ENCODE data around the gene CACNA2D1.
"Not testable (repeated sequence)": the region's sequence is repeated elsewhere in the genome, so short reads cannot be mapped to it uniquely, and the experiment has no call there.

CACNA2D1 gene

DNA sequence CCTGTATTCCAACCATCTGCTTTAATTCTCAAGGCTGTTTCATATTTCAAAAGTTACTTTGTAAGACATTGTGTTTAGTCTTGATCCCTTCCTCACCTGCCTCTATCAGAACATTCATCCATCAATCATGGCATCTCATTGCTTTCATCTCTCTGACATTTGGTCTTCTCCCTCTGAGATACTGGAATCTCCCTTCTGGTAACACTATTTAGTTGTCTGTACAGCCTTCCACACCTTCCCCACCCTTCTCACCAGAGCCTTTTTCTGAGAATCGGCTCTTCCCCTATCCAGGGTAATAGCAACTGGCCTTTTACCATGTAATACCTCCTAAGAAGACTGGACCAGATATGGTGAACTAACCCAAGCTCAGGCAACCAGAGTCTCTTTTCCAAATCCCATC, 10.1 kb downstream of the CACNA2D1 start:
- DNase-seq: no peak

GRCh38 chr7:82432743-82433142, 10.8 kb downstream of the CACNA2D1 start:
- DNase-seq: not testable (repeated sequence)

DNA sequence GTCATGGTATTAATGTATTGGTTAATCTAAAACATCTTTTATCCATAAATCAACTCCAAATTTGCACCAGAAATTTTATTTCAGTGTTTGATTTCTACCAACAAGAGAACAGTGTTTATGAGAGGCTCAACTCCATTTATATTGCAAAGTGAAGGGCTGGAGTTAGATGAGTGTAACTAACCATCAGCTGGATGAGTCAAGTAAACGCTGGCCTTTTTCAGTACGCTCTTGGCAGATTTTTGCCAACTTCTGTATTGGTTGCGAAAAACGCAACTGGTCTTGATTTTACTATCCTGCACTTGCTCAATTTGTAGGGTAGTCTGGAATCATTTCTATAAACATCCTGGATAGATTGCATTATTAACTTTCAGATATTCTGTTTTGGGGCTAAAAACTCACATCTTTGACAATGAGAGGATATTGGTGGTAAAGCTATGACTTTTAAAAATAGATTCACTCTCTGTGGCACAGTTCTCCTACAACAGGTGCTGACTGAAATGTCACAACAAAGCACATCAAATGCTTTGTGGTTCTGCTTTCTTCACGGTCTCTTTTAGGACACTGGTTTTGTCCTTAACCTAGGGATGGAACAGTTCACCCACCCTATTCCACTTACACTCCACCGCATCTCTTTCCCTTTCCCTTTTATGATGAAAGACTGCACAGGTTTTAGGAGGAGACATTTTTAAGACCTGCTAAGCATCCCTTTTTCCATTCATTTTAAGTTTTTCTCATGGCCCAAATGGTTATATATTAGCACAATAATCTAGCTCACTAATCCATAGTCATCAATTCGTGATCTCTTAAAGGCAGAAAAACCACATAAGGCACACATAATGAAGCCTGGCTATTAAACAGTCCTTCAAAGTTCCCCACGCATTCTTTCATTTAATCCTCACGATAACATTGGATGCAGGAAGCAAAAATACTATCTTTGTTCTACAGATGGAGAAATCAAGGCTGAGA, 12.8 kb downstream of the CACNA2D1 start:
- no peak for DNase-seq

DNA sequence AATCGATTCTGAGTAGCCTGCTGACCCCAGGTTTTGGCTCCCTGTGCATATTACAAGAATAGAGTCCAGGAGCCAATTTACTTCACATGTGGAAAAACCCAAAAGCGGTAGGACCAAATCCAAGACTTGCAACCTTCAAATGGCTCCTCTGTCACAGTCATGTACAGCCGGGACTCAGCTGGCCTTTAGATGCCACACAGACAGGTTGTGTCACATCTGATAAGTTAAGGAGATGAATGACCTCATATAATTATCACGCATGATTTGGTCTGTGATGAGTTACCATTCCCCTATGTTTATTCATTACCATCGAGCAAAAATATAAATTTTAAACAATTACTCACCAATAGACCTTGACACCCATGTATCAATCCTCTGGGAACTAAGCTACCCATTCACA, 14.2 kb downstream of the CACNA2D1 start:
- DNase-seq: no peak

- DNase-seq: no peak
Observed at GRCh38 chr7:82428186-82428961, 15.2 kb downstream of the CACNA2D1 start.

DNA sequence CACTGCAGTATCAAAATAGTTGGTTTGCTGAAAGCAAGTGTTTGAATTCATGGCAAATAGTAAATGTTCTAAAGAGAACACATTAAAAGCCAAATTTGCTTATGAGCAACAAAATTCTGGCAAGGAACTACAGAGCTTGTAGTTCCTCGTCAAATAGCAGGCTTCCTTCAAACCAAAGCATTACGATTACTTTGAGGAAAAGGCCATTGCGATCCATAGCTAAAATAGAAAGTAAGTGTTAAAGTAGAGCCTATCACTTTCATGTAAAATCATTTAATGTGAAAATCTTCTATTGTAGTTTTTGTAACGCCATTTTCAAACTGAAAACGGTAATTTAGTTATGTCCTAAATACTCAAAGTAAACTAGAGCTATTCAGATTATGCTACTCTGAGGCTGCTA, 20.1 kb downstream of the CACNA2D1 start:
- DNase-seq: no peak

GRCh38 chr7:82419200-82419599, 24.4 kb downstream of the CACNA2D1 start:
- no peak for DNase-seq

DNA sequence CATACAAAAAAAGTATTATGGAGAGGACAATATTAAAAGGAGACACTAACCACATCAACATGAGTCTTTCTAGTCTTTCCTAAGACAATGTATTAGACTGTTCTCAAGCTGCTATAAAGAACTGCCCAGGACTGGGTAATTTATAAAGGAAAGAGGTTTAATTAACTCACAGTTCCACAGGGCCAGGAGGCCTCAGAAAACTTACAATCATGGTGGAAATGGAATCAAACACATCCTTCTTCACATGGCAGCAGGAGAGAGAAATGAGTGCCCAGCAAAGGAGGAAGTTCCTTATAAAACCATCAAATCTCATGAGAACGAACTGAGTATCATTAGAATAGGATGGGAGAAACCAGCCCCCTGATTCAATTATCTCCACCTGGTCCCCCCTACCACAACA, 25.7 kb downstream of the CACNA2D1 start:
- no peak for DNase-seq

DNA sequence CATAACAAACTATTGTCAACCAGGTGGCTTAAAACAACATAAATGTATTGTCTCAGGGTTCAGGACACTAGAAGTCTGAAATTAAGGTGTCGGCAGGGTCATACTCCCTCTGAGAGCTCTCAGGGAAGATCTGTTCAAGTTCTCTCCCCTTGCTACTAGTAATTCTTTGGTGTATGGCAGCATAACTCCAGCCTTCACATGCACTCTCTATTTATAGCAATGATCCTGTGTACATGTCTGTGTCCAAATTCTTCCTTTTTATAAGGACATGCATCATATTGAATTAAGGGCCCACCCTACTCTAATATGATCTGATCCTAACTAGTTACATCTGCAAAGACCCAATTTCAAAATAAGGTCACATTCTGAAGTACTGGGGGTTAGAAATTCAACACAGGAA, 27.2 kb downstream of the CACNA2D1 start:
- DNase-seq: no peak

DNA sequence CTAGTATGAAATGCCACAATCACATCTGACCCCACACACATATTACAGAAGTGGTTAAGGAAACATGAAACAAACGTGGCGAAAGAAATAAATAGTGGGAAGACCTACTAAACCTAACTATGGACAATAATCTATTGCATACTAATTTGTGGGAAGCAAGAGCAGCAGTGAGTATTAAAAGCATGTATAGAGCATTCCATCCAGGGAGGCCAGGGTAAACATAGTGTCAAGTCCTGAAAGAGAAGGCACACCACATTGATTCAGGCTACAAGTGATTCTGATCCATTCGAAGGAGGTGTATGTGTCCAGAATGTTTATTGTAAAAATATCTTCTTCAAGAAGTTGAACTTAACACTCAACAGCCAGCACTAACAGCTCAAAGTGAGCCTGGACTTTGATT, 29.2 kb downstream of the CACNA2D1 start:
- no peak for DNase-seq

DNA sequence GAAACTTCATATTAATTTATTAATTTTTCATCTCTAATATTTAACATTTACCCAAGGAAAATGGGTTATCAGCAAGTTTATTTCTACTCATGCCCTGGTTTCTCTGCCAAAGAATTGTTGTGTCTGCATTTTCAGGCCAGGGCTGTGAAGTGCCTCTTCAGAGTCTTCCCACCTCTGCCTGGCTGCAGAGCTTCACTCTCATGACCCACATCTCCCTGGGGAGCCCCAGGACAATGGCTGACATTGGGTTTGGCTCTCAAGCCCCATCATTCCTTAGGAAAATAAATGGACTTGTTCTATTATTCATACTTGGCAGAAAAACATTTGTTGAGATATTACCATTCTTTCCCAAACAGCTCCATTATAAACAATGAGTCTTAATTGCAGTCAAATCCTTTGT, 30.3 kb downstream of the CACNA2D1 start:
- no peak for DNase-seq

- no peak for DNase-seq
Observed at GRCh38 chr7:82411732-82412131, 31.8 kb downstream of the CACNA2D1 start.

DNA sequence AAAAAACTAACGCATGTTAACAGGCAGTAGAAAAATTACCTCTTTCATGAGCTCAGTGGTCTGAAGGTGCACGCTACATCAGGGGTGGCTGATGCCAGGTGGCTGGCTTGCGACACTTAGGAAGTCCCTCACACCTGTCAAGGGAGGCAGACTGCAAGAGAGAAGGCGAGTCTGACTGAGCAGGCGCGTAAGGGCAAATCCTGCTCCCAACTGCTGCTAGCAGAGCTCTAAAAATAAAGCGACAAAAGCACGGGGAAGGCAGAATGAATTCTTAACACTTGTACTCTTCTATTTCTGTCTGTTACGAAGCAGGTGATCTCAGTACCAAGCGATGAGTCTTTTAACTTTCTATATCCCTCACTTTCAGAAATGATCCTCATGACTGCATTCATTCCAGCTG, 33.1 kb downstream of the CACNA2D1 start:
- DNase-seq: no peak

GRCh38 chr7:82406937-82407336, 36.6 kb downstream of the CACNA2D1 start:
- DNase-seq: no peak

DNA sequence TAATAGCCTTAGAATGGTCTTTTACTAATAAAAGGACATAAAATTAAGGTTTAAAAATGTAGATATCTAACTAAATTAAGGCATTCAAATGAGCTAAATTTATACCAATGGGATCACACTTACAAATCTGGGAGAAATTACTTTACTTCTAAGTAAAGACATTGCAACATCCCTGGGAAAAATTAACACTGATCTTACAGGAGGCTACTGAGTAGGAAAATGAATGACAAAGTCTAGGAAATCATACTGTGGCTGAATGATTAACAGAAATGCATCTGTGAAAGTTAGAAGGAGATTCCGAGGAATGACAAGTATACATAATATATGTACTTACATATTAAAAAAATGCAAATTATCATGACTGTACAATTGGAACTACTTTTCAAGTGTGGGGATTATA, 38.3 kb downstream of the CACNA2D1 start:
- no peak for DNase-seq

DNA sequence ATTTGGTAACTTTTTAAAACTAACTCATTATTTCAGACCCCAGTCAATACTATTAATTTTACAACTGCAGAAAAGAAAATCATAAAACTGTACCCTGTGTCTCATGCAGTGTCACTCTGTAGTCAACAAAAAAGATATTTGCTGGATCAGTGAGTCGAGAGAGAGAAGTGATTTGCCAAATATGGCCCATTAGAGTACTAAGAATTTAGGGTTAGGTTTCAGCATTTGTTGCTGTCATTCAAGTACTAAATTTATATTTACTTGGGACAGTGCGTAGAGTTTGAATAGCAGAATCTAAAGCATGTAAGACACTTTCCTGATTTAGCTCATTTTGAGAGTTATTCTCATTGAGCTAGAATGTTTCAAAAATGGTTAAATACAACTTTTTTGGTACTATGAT, 38.9 kb downstream of the CACNA2D1 start:
- DNase-seq: no peak

- DNase-seq: no peak
Observed at GRCh38 chr7:82404094-82404493, 39.5 kb downstream of the CACNA2D1 start.

DNA sequence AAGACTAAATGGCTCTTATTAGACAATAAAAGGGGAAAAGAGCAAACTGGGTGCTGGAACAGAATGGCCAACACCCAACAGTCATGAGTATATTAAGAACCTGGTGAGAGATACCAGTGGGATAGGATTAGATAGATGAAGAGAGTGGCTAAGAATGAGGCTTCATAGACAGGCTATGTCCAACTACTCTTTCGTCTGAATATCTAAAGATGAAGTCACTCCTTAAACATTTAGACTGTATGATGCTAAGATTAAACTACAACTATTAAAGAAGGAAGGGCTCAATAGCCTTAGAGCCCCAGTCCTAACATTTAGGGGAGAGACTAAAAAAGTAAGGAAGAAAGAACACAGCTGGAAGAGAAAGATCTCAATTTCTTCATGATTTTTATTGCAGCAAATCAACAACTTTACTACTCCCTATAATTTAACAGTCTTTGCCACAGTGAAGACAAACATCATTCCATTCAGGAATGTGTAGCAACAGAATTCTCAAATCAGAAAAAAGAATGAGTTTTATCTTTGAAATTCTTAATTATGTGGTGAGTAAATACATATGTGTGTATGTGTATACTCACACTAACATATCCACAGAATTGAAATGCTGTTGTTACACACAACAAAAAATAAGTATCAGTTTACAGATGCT, 45.6 kb downstream of the CACNA2D1 start:
- DNase-seq: no peak

DNA sequence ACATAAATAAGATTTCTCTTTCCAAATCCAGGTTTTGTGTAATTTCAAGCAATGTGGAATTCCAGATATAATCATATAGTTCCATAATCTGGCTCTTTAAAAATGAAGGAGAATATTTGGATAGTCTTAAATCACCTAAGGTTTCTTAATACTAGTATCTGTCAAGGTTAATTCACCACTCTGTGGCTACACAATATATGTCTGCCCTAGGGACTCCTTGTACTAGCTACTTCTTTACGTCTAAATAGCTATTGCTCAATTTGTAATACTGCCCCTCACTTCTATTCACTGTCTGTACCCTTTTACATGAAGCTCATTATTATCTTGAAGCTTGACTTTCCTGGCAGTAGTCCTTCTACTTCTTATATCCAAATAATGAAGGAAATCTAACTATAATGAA, 47.2 kb downstream of the CACNA2D1 start:
- DNase-seq: no peak

DNA sequence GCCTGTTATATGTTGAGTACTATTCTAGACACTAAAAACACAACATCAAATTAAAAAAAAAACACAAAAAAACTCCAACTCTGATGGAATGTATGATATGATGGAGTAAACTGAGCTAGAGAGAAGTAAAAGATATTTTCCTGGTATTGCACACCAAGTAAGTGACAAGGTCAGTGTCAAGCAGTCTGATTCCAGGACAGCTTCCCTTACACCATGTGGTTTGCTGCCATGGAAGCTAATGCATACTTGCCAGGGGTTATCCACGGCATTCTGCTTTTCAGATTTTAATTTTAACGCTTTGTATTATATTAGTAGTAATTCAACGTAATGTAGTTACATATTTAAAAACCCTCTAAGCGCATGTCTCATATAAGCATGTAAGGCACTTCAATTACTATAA, 48.4 kb downstream of the CACNA2D1 start:
- DNase-seq: no peak

- DNase-seq: no peak
Observed at GRCh38 chr7:82393840-82394220, 49.7 kb downstream of the CACNA2D1 start.

DNA sequence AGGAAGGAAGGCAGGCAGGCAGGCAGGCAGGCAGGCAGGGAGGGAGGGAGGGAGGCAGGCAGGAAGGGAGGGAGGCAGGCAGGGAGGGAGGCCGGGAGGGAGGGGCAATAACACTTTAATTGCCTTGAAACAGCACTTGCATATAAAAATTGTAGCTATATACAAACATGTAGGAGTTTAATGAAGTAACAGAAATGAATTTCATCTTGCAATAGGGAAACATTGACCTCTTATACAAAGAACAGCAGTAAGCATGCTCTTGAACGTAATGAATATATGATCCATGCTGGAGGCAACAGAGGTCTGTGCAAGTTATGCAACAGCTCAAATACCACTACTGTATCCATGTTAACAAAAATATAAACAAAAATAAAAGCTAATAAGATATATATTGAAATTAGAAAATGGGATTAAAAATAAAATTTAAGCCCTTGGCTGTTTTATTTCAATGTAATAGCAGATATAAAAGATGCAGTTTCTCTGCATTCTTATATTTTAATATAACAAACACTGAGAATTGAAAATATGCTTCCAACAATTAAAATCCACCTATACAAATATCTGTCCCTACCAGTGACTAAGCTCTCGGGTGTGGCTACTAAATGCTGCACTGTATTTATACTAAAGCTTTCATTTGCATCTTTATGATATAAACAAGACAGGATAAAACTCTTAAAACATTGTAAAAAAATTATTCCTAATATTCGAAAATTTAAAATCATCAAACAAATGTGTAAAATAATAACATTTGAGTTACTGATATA, 50.3 kb downstream of the CACNA2D1 start:
- DNase-seq: no peak

DNA sequence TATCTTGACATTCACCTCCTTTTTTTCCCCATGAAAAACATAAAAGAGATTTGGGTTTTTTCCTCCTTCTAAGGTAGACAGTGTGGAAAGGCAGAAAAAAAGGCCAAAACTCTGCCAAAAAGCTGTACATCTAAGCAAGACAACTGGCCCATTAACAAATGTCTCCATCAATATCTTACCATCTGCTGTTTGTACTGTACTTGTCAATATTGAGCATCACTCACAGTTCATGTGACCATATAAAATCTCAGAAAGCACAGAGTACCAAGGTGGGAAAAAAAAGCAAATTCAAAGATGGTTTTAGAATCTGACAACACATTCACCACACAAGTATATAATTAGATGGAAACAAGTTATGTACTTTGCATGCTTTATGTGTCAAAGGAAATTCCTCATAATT, 52.6 kb downstream of the CACNA2D1 start:
- no peak for DNase-seq
